Measurements from ENCODE around the gene LAMB4. TPM values are rescaled to one million over a fixed set of nuclear protein-coding genes. Genes with fewer than 3 reads are reported as not detected.

LAMB4 gene
- total and polyA plus RNA-seq, 2 experiments from 2014 or later: not detected

DNA sequence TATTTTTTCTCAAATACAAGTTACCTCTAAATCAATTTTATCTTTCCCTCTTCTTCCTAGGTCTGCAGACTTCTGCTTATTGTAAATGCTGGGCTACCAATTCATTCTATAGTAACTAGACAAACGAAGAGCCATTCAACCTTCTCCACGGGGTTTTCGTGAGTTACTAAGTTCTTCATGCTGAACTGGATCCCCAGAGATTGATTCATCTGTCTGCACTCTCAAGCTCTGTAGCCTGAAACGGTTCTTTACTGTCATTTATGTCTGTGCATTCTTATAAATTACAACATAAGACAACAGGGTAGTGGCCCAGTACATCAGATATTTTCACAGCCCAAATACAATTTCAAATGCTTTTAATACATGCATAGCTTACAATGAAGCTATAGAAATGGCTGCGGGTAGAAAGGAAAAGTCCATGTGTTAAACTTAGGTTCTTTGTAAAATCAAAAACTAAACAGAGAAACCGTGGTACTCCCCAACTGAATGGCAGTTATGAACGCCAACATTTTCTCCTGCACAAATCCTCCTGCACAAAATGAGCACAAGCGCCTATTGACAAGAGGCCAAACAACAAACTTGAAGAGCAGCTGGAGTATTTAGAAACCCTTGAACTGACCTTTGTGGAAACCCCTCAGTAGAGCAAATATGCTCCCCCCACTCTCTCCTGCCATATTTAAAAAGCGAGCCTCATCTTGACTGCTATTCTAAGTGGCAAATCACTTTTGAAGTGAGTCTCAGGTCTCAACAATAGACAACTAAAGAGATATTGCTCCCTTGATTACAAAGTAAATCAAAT, 147.9 kb downstream of the LAMB4 start:
- Histone ChIP-seq H3K79me2 (replicated peaks; ENCODE audit: insufficient read depth) (no peaks in the 10 kb centered on the region), H3F3A (replicated peaks; ENCODE audit: low read depth) (no peaks in the 10 kb centered on the region), H3K36me3 (ENCODE audit: insufficient read depth) (no peaks in the 10 kb centered on the region; the same call in none of the 2 replicates), H3K4me3 (no peak overlapping the region), H3K4me1 (ENCODE audit: insufficient read depth) (peaks cover 3% of the 10 kb centered on the region; the same call in 1 of the 2 replicates), H3K27ac (ENCODE audit: low read depth) (no peak overlapping the region), H3K4me2 (no peak overlapping the region), H2AFZ (no peak overlapping the region), H3K9me2 (ENCODE audit: insufficient read depth) (no peaks in the 10 kb centered on the region), H3K27me3 (ENCODE audit: insufficient read depth) (no peaks in the 10 kb centered on the region), H4K20me1 (replicated peaks; ENCODE audit: insufficient read depth) (no peaks in the 10 kb centered on the region)
- ATAC-seq (no peak), DNase-seq (ENCODE audit: low spot score) (no peak)
- Mint-ChIP-seq H3K4me1 (peaks cover 10% of the 10 kb centered on the region; the same call in 2 of the 3 replicates), H3K27me3 (ENCODE audit: insufficient read depth, low read depth, poor library complexity) (no peaks in the 10 kb centered on the region), H3K36me3 (ENCODE audit: low read depth) (peaks cover 13% of the 10 kb centered on the region), H3K4me3 (no peak overlapping the region), H3K9me3 (no peaks in the 10 kb centered on the region), H3K27ac (no peak overlapping the region)
- TF ChIP-seq JUNB (IDR thresholded peaks at IDR 0.05; ENCODE audit: unreplicated experiment) (no peak), EZH2 (IDR thresholded peaks at IDR 0.05; ENCODE audit: low read depth, unreplicated experiment) (no peak), EZH2phosphoT487 (IDR thresholded peaks at IDR 0.05; ENCODE audit: unreplicated experiment) (no peak), NANOG (IDR thresholded peaks at IDR 0.05; ENCODE audit: borderline replicate concordance) (no peak), ZNF114 (CRISPR knock-in tag; IDR thresholded peaks at IDR 0.05) (no peak), STAT1 (IDR thresholded peaks at IDR 0.05; ENCODE audit: unreplicated experiment) (no peak), CREB1 (CRISPR knock-in tag; IDR thresholded peaks at IDR 0.05; ENCODE audit: low read depth) (no peak), POLR2AphosphoS5 (IDR thresholded peaks at IDR 0.05; ENCODE audit: low read depth) (no peak), ZNF331 (CRISPR knock-in tag; IDR thresholded peaks at IDR 0.05; ENCODE audit: low read depth) (no peak)
- TF ChIP-seq, protein P1, sequence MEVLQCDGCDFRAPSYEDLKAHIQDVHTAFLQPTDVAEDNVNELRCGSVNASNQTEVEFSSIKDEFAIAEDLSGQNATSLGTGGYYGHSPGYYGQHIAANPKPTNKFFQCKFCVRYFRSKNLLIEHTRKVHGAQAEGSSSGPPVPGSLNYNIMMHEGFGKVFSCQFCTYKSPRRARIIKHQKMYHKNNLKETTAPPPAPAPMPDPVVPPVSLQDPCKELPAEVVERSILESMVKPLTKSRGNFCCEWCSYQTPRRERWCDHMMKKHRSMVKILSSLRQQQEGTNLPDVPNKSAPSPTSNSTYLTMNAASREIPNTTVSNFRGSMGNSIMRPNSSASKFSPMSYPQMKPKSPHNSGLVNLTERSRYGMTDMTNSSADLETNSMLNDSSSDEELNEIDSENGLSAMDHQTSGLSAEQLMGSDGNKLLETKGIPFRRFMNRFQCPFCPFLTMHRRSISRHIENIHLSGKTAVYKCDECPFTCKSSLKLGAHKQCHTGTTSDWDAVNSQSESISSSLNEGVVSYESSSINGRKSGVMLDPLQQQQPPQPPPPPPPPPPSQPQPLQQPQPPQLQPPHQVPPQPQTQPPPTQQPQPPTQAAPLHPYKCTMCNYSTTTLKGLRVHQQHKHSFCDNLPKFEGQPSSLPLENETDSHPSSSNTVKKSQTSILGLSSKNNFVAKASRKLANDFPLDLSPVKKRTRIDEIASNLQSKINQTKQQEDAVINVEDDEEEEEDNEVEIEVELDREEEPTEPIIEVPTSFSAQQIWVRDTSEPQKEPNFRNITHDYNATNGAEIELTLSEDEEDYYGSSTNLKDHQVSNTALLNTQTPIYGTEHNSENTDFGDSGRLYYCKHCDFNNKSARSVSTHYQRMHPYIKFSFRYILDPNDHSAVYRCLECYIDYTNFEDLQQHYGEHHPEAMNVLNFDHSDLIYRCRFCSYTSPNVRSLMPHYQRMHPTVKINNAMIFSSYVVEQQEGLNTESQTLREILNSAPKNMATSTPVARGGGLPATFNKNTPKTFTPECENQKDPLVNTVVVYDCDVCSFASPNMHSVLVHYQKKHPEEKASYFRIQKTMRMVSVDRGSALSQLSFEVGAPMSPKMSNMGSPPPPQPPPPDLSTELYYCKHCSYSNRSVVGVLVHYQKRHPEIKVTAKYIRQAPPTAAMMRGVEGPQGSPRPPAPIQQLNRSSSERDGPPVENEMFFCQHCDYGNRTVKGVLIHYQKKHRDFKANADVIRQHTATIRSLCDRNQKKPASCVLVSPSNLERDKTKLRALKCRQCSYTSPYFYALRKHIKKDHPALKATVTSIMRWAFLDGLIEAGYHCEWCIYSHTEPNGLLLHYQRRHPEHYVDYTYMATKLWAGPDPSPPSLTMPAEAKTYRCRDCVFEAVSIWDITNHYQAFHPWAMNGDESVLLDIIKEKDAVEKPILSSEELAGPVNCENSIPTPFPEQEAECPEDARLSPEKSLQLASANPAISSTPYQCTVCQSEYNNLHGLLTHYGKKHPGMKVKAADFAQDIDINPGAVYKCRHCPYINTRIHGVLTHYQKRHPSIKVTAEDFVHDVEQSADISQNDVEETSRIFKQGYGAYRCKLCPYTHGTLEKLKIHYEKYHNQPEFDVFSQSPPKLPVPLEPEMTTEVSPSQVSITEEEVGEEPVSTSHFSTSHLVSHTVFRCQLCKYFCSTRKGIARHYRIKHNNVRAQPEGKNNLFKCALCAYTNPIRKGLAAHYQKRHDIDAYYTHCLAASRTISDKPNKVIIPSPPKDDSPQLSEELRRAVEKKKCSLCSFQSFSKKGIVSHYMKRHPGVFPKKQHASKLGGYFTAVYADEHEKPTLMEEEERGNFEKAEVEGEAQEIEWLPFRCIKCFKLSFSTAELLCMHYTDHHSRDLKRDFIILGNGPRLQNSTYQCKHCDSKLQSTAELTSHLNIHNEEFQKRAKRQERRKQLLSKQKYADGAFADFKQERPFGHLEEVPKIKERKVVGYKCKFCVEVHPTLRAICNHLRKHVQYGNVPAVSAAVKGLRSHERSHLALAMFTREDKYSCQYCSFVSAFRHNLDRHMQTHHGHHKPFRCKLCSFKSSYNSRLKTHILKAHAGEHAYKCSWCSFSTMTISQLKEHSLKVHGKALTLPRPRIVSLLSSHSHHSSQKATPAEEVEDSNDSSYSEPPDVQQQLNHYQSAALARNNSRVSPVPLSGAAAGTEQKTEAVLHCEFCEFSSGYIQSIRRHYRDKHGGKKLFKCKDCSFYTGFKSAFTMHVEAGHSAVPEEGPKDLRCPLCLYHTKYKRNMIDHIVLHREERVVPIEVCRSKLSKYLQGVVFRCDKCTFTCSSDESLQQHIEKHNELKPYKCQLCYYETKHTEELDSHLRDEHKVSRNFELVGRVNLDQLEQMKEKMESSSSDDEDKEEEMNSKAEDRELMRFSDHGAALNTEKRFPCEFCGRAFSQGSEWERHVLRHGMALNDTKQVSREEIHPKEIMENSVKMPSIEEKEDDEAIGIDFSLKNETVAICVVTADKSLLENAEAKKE (CRISPR knock-in tag; IDR thresholded peaks at IDR 0.05): no peak
- TF ChIP-seq, protein P2, sequence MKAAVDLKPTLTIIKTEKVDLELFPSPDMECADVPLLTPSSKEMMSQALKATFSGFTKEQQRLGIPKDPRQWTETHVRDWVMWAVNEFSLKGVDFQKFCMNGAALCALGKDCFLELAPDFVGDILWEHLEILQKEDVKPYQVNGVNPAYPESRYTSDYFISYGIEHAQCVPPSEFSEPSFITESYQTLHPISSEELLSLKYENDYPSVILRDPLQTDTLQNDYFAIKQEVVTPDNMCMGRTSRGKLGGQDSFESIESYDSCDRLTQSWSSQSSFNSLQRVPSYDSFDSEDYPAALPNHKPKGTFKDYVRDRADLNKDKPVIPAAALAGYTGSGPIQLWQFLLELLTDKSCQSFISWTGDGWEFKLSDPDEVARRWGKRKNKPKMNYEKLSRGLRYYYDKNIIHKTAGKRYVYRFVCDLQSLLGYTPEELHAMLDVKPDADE (IDR thresholded peaks at IDR 0.05): no peak
- TF ChIP-seq, protein P3, sequence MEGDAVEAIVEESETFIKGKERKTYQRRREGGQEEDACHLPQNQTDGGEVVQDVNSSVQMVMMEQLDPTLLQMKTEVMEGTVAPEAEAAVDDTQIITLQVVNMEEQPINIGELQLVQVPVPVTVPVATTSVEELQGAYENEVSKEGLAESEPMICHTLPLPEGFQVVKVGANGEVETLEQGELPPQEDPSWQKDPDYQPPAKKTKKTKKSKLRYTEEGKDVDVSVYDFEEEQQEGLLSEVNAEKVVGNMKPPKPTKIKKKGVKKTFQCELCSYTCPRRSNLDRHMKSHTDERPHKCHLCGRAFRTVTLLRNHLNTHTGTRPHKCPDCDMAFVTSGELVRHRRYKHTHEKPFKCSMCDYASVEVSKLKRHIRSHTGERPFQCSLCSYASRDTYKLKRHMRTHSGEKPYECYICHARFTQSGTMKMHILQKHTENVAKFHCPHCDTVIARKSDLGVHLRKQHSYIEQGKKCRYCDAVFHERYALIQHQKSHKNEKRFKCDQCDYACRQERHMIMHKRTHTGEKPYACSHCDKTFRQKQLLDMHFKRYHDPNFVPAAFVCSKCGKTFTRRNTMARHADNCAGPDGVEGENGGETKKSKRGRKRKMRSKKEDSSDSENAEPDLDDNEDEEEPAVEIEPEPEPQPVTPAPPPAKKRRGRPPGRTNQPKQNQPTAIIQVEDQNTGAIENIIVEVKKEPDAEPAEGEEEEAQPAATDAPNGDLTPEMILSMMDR (conservative IDR thresholded peaks at IDR 0.05; ENCODE audit: low read depth in 2 of 2): no peak

All from GM23338 (cell line).